CD4-positive, alpha-beta T cell treated with Interferon gamma for 1 hour (primary cell): ENCODE measurements around the gene SERPINA12.

Experiments
- DNase-seq: peaks from one replicate; pipeline ENCODE4 v3.0.0-alpha.2; 2020

The SERPINA12 gene, protein sequence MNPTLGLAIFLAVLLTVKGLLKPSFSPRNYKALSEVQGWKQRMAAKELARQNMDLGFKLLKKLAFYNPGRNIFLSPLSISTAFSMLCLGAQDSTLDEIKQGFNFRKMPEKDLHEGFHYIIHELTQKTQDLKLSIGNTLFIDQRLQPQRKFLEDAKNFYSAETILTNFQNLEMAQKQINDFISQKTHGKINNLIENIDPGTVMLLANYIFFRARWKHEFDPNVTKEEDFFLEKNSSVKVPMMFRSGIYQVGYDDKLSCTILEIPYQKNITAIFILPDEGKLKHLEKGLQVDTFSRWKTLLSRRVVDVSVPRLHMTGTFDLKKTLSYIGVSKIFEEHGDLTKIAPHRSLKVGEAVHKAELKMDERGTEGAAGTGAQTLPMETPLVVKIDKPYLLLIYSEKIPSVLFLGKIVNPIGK

DNA sequence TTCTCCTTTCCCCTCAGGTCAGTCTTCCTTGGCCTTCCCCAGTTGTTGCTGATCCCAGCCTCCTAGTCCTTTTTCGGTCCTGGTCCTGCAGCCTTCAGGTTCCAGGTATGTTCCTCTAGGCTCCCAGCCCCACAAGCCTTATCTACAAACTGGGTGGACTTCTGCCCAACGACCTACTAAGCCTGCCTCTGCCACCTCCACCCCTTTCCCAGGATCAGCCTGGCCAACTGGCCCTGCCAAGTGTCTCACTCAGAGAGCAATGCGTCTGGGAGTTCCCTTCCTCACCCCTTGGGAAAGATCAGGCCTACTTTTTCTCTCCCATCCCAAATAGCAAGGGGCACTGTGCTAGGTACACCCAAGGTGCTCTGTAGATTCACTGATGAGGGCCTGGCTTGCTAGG is at the start of gene SERPINA12:
SERPINA12 (minus strand) TSS at position 114 of the 400 bp plus-strand sequence. CDS start 11,072 bp downstream, outside the sequence.
- no peak for DNase-seq

DNA sequence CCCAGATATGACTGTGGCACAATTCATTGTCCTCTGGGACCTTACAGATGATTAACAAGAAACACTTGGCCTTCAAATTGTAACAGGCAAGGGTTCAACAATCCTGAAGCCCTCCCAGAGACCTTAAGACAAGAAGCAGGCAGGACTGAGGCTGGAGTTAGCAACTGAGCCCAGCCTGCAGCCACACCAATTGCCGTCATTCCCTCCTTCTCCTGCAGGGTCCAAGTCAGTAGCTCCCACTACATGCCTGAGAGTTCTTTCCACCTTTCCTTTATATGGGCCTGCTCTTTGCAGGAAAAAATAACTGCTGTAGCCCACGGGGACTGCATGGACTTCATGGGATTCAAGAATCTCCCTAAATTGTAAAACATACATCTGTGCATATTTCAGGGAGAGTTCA is 49.6 kb upstream of the SERPINA12 start:
- no peak for DNase-seq

DNA sequence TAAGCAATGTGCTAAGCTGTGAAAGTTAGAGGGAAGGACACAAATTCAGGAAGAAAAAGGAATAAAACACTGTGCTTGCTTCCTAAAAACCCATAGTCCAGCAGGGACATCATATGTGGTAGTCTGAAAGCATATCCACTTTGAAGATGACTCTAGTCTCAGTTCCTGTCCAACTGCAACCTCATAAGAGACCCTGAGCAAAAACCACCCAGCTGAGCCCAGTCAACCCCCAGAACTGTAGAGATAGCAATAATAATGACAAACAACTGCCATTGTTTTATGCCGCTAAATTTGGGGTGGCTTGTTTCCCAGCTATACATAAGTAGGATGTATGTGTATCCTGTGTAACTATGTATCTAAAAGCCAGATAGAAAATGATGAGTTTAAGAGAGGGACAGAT is 48.1 kb upstream of the SERPINA12 start:
- DNase-seq: no peak

DNA sequence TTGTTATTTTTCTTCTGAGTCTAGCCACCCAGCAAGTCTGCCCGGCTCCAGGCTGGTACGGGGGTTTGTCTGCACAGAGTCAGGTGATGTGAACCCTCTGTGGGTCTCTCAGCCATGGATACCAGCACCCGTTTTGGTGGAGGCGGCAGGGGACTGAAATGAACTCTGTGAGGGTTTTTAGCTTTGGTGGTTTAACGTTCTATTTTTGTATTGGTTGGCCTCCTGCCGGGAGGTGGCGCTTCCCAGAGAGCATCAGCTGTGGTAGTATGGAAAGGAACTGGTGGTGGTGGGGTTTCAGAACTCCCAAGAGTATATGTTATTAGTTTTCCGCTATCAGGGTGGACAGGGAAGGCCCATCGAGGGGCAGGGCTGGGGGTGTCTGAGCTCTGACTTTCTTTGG is 46.7 kb upstream of the SERPINA12 start:
- DNase-seq: no peak

DNA sequence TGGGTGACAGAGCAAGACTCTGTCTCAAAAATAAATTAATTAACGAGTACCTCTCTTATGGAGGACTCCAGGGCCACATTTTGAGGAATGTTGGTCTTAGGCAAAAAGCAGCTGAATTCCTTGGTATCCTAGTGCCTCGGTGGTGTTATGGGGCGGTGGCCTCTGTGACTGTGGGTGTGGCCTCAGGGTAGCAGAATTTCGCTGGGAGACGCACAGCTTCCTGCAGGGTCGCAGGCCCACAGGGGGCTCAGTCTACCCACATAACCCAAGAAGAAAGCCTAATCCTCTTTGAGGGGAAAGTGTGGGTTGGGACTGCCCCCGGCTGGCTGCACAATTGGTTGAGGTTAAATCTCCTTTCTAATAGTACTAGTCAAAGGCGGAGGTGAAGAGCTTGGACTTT is 40.8 kb upstream of the SERPINA12 start:
- DNase-seq: no peak

DNA sequence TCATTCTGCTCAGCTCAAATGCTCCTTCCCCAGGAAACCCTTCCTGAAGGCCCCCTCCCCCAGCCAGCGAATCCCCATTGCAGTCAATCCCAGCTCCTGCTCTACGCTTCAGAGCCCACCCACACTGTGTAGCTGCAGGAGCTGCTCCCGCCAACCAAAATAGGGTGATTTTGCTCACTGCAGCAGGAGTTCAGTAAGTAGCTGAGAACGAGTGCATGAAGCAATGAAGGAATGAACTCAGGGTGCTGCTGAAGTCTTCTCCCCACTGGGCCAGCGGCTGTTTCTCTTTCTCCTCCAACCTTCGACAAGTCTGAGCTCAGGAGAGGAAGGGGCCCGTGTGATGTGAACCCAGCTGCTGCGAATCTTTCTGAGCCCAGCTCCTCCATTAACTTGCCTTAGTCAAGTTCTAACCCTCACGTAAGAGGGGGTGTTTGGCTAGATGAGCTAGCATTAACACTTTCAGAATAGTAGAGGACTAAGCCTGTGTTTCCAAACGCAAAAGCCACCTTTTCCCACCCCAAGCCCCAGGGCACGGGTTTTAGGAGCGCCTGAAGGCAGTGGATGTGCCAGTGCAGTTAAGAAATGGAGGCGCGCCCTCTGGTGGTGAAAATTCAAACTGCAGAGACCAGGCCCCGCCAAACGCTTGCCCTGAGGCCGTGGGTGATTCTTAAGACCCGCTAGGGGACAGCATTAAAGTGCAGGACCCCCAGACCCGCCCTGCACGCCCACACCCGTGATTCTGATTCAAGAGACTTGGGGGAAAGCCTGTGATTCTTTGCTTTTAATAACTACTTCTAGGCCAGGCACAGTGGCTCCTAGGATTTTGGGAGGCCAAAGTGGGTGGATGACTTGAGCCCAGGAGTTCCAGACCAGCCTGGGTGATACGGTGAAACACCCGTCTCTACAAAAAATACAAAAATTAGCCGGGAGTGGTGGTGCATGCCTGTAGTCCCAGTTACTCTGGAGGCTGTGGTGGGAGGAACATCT is 40.0 kb upstream of the SERPINA12 start:
- DNase-seq: no peak

DNA sequence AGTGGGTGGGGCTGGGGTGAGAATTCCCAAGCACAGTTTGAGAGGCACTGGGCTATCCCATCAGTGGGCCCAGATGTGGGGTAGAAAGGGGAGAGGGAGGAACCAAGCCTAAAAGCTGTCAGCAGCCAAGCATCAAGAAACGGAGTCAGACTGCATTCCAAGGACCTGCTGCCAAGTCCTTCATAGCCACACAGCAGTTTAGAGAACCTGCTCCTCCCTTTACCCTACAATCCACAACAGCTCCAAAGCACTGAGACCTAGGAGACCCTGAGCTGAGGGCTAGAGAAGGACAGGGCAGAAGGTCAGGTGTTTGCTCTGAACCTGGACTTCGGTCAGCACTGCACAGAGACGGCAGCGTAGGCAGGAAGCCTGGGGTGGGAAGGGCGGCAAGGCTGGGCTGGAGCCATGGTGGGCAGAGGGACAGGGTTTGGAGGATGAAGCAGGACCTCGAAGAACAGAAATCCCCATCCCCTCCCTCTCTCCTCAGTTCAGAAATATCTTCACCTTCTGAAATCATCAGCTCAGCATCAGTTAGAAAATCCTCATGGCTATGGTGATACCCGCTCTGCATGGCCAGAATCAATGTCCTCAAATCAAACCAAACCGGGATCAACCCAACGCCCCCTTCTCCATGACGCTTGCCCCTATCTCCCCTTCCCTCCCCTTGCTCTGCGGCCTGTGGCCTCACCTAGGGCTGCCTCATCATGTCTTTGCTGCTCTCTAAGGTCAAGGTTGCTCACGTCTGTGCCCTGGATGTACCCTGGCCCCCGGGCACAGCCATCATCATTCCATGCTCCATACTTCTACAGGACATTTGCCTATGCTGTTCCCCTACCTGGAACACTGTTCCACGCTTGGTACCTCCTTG is 39.1 kb upstream of the SERPINA12 start:
- no peak for DNase-seq

DNA sequence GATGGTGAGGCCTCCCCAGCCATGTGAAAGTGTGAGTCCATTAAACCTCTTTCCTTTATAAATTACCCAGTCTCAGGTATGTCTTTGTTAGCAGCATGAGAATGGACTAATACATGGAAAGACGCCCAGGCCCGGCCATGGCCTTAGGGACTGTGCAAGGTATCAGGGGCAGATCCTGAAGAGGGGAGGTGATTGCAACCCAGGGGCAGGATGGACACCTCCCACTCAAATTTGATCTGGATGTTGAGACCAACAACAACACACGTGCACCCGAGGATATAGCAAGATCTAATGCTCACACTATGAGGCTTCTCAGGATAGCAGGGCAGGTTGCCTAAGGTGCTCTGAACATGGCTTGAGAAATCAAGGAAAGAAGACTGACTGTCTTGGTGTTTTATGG is 38.5 kb upstream of the SERPINA12 start:
- no peak for DNase-seq

DNA sequence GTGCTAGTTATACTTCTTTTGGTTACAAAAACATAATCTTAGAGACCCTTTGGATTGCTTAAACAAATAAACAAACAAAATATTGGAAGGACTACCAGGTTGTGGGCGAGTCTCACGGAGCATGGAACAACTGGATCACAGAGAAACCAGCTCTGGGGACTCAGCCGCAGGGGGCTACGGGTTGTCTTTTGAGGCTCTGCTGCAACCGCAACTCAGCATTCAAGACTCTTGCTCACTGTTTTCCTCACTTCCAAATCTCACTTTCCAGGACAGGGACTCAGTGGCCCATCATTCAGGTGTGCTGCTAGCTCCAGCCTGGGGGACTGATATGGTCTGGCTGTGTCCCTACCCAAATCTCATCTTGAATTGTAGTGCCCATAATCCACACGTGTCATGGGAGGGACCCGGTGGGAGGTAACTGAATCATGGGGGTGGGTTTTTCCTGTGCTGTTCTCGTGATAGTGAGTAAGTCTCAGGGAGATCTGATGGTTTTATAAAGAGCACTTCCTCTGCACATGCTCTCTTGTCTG is 37.9 kb upstream of the SERPINA12 start:
- DNase-seq: no peak

DNA sequence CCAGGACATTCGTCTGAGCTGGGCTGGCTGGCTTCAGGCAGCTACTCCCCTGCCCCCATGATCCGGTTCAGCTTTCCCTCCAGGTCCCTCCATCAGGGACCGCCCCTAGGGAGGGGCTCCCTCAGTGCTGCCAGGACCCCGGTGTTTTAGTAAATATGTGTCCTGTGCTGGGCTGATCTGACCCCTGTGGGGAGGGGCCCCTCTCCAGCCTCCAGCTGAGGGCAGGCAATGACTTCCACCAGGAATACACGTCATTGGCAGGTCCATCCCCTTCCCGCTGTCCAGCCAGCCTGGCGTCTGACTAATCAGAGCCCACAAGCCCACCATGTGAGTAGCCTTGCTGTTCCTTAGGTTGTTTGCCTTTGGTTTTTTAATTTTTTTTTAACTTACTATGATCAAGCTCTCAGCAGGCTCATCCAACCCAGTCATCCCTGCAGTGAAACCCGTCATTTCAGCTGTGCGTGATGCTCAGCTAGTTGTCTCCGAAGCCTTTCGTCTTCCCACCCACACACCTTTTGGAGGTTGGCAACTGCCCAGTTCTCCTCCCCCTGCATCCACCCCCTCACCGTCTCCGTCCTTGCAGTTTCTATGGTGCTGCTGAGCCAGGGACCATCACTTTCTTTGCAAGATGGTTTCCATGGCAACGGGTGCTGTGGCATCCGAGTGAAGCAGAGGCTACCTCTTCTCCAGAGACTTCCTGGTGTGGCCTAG is 36.0 kb upstream of the SERPINA12 start:
- no peak for DNase-seq

DNA sequence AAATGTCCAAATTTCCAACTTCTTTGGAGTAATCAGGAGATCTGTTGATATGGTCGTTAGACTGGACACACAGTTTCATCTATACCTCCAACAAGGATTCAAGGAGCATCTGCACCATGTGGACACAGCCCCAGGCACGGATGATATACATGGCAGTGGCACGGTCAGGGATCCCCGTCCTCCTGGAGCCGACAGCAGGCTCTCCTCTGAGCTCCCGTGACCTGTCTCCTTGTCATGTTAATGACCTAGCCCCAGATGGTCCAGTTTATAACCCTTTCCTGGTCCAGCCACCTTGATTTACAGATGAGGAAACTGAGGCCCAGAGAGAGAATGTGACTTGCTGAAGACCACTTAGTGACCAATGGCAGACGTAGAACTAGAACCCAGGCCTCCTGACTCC is 35.5 kb upstream of the SERPINA12 start:
- DNase-seq: no peak

DNA sequence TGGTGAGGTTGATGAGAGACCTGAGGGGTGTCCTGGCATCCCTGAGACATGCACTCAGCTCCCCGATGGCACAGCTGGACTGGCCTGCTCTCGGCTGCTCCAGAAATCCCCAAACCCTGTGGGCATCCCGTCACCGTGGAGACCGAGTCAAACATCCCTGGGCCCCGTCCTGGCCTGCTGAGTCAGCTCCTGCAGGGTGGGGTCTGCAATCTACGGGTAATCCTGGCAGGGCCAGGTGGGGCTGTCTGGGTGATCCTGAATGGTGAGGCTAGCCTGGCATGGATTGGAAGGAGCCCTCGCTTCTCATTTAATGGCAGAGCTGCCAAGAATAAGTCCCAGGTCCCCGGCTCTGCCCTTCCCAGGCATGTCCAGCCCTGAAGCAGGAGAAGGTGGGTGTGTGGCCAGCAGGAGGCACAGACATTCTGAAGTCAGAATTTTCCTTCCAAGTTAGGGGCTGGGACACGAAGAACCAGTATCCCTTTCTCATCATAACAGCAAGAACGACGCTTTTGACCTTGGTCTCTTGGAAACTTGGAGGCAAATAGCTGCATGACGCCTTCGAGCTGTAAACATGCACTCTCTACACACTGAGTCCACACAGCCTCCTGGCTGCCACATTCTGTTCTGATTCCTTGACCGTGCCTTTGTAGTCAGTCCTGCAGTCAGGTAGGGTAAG is 34.3 kb upstream of the SERPINA12 start:
- no peak for DNase-seq

DNA sequence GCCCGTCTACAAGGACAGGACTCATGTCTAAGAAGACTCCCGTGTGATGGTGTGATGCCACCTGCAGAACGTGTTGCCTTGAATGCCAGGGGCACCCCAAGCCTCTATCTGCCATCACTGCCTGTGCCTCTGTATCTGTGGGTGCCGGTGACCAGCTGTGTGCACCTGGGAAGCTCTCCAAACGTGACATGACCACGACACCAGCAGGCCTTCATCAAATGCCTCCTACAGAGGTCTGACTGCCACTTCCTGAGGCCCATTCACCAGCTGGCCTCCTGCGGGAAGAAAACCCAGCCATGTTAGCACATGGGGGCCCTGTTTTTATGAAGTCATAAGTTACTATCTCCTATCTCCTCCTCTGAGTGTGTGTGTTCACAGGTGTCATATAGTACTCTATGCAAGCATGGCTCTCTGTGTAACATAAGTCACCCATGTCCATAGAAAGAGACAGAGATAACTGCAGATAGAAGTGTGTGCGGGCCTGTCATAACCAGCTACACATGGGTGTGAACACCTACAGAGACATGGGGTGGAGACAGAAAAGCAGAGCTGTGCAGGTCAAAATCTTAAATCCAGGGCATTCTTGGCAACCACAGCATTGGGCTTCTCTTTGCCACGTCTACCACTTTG is 33.7 kb upstream of the SERPINA12 start:
- DNase-seq: no peak

DNA sequence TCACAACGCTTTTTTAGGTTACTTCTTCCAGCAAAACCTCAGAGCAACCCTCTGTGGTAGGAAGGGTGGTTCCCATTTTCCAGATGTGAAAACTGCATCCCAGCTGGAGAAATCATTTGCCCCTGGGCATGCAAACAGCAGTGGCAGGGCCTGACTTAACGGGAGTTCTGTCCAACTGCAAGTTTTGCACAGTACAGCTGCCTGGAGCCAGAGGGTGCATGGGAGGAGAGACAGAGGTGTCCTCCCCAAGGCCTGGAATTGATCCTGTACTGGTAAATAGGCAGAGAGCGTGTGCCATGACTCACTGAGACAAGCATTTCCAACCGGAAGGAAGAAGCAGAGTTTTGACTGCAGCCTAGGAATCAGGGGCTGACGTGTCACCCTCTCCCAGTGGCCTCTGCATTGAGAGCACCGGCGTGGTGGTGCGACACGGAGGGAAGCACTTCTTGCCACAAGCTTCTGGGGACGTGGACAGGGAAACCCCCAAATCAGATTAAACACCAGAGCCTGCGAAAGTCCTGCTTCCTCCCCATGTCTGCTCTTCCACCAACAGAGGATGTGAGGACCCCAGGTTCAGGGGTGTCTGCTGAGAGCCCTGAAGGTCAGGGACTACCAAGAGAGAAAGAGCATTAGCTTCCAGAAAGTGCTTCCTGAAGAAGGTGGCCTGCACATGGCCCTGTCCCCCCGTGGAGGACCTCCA is 33.0 kb upstream of the SERPINA12 start:
- no peak for DNase-seq

DNA sequence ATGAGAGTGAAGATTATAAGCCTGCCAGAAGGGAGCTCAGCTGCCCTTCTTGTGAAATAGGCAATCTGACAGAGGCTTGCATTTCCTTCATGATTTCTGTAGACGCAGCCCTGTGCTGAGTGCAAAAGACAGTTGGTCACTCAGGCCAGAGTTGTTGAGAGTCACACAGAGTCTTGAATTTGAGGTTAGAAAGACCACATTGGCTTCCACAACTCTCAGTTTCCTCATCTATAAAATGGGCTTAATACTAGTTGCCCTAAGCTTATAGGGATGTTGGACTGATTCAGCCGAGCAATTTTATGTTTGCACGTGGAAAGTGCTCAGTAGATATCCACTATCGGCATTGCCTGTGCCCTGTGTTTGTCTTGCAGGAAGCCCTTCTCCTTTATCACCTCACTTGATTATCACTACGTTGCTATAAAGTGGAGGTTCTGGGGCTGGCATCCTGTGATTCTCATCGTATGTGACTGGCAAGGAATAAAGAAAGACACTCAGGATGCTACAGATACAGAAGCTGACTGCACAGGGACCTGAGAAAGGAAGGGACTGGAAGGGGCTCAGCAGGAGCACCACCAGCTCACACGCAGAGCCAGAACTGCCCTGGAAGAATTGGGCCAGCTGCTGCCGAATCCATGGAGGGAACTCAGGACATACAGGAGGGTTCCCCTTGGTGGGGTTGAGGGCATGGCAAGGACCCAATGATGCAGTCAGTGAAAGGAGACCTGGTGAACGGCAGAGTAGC is 32.1 kb upstream of the SERPINA12 start:
- DNase-seq: no peak

DNA sequence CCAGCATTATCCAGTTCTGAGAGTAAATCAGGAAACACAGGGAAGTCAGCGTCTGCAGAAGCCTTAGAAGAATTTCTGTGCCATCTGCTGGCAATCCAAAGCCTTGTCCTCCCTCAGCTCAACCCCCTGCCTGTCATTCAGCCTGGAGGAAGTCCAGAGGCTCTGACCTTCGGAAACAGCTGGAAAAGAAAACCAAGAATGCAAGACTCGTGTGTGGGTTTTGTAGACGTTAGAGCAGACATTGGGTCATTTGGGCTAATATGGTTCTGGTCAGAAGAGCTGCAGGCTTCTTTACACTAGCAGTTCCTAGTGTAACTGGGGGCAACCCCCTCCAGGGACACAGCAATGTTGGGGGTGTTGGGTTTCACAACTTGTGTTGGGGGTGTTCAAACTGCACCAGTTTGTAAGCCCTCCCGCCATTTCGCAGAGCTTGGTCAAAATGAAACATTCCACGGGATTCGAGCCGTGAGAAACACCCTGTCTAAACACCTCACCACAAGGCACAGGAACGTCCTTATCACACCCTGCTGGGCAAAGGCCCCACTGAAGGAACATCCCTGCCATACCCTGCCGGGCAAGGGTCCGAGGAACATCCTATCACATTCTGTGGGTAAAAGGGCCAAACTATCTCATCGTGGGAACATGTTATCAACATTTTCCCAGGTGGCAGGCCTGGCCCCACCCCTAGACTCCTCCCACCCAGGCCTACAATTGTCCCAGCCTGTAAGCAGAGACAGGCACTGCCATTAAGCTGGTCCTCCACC is 30.9 kb upstream of the SERPINA12 start:
- DNase-seq: no peak

DNA sequence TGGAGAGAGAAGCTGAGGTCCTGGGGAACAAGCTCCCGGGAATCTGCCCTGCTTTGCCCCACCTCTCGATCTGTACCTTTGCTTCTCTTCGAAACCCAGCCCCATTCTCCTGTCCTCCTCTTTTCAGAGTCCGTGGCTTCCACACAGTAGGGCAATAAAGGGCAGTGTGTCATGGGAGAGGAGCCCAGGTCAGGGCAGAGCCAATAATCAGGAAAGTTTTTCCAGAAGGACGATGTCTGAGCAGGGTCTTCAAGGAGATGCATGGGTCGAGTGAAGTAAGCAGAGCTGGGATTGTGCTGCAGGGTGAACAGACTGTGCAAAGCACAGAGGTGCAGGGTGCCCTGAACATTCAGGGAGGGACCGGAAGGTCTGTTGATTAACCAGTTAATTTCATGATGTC is 29.9 kb upstream of the SERPINA12 start:
- DNase-seq: no peak

DNA sequence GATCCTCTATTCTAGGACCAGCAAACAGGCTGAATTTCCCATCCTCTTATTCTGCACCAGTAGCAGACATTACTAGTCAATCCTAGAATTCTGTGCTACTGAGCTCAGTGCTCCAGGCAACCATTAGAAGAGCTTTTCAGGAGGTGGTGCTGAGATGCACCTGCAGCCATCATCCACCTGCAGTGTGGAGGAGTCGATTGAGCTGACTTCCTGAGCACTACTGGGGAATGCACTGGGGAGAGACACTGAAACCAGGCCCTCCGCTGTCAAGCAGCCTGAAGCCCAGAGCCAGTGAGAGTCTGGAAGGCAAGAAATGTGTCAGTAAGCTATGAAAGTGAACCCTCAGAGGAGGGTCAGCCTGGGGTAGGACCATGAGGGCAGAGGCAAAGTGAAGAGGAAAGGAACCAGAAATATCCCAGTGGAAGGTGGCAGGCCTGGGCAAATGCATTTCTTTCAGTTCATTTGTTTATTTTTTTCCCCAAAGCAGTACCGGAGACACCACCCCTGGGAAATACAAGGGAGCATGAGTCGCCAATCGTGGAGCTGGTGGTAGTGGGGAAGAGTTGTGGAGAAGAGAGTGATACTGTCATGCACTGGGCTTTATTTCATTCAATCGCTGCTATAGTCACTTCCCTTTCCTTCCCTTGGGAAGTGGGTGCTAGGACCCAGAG is 28.9 kb upstream of the SERPINA12 start:
- DNase-seq: no peak
